Subcutaneous abdominal adipose tissue (tissue), 5 donors: ENCODE data around the gene NEU2.
A peak's percentile ranks its signal among the peaks of the same experiment; 100 is the strongest.

Experiments used
- H3K27ac ChIP-seq: one replicate; pipeline ENCODE4 v1.7.0; 2013; ENCODE audit warnings: low read depth, mild to moderate bottlenecking, inconsistent platforms, low read length, moderate library complexity
- H3K27me3 ChIP-seq, 5 donors: one replicate each; pipeline ENCODE4 v1.7.0; 2013; ENCODE audit warnings: low read length in 5 of 5, inconsistent platforms in 1 of 5; ENCODE audit not compliant: control insufficient read depth in 5 of 5, insufficient read depth in 4 of 5
- H3K36me3 ChIP-seq, 5 donors: one replicate each; pipeline ENCODE4 v1.7.0; 2013; ENCODE audit warnings: low read length in 5 of 5; ENCODE audit not compliant: control insufficient read depth in 5 of 5, insufficient read depth in 5 of 5
- H3K4me1 ChIP-seq, 5 donors: one replicate each; pipeline ENCODE4 v1.7.0; 2013; ENCODE audit warnings: low read length in 5 of 5, mild to moderate bottlenecking in 3 of 5, moderate library complexity in 1 of 5; ENCODE audit not compliant: control insufficient read depth in 5 of 5, insufficient read depth in 5 of 5
- H3K4me3 ChIP-seq, 5 donors: one replicate each; pipeline ENCODE4 v1.7.0; 2013; ENCODE audit warnings: low read length in 5 of 5, low read depth in 1 of 5
- H3K9ac ChIP-seq, 5 donors: one replicate each; pipeline ENCODE4 v1.7.0; 2013; ENCODE audit warnings: low read length in 5 of 5, mild to moderate bottlenecking in 4 of 5, moderate library complexity in 3 of 5
- H3K9me3 ChIP-seq, 5 donors: one replicate each; pipeline ENCODE4 v1.7.0; 2013; ENCODE audit warnings: low read length in 5 of 5; ENCODE audit not compliant: control insufficient read depth in 5 of 5
- donor health status: healthy.
- donor health status: healthy.
- donor health status: healthy.
- donor health status: healthy.
- donor health status: healthy.

NEU2 gene

GRCh38 chr2:233075141-233075965 lies 42.9 kb downstream of the NEU2 start:
- H3K9ac ChIP-seq, result no peak overlapping the region
- peaks cover 0 to 9% (median 0%) of the 10 kb centered on the region in 5 donors for H3K9me3 ChIP-seq
- H3K36me3 ChIP-seq, result peaks cover 0 to 7% (median 3%) of the 10 kb centered on the region in 5 donors
- H3K27me3 ChIP-seq, result no peaks in the 10 kb centered on the region
- peaks cover 0 to 45% (median 17%) of the 10 kb centered on the region in 5 donors for H3K4me1 ChIP-seq
- H3K27ac ChIP-seq, result no peak overlapping the region
- no peak overlapping the region for H3K4me3 ChIP-seq

- Histone ChIP-seq H3K9ac (no peak overlapping the region), H3K27me3 (no peaks in the 10 kb centered on the region), H3K27ac (no peak overlapping the region), H3K36me3 (peaks cover 0 to 12% (median 5%) of the 10 kb centered on the region in 5 donors), H3K4me1 (peaks cover 0 to 51% (median 17%) of the 10 kb centered on the region in 5 donors), H3K4me3 (peak overlapping the region in 1 of 5 donors; percentile 4), H3K9me3 (peaks cover 0 to 9% (median 0%) of the 10 kb centered on the region in 5 donors)
These were observed 43.5 kb downstream of the NEU2 start for GRCh38 chr2:233075966-233076339.

GRCh38 chr2:233076749-233077148 lies 44.3 kb downstream of the NEU2 start:
- H3K36me3 ChIP-seq, result peaks cover 0 to 14% (median 8%) of the 10 kb centered on the region in 5 donors
- H3K4me1 ChIP-seq, result peaks cover 0 to 59% (median 22%) of the 10 kb centered on the region in 5 donors
- H3K9ac ChIP-seq, result no peak overlapping the region
- no peaks in the 10 kb centered on the region for H3K27me3 ChIP-seq
- peaks cover 0 to 8% (median 0%) of the 10 kb centered on the region in 5 donors for H3K9me3 ChIP-seq
- H3K4me3 ChIP-seq, result no peak overlapping the region
- no peak overlapping the region for H3K27ac ChIP-seq

GRCh38 chr2:233079473-233079877 lies 47.0 kb downstream of the NEU2 start:
- no peaks in the 10 kb centered on the region for H3K27me3 ChIP-seq
- H3K36me3 ChIP-seq, result peaks cover 0 to 12% (median 8%) of the 10 kb centered on the region in 5 donors
- H3K9ac ChIP-seq, result no peak overlapping the region
- H3K27ac ChIP-seq, result no peak overlapping the region
- H3K4me3 ChIP-seq, result no peak overlapping the region
- peaks cover 5 to 79% (median 40%) of the 10 kb centered on the region in 5 donors for H3K4me1 ChIP-seq
- no peaks in the 10 kb centered on the region for H3K9me3 ChIP-seq

- peaks cover 0 to 12% (median 8%) of the 10 kb centered on the region in 5 donors for H3K36me3 ChIP-seq
- H3K9me3 ChIP-seq, result no peaks in the 10 kb centered on the region
- no peak overlapping the region for H3K4me3 ChIP-seq
- peaks cover 9 to 80% (median 43%) of the 10 kb centered on the region in 5 donors for H3K4me1 ChIP-seq
- no peak overlapping the region for H3K9ac ChIP-seq
- no peaks in the 10 kb centered on the region for H3K27me3 ChIP-seq
- no peak overlapping the region for H3K27ac ChIP-seq
These were observed 47.7 kb downstream of the NEU2 start for GRCh38 chr2:233079953-233080835.

- H3K4me1 ChIP-seq, result peaks cover 9 to 80% (median 44%) of the 10 kb centered on the region in 5 donors
- H3K27ac ChIP-seq, result no peak overlapping the region
- H3K4me3 ChIP-seq, result no peak overlapping the region
- no peaks in the 10 kb centered on the region for H3K27me3 ChIP-seq
- no peak overlapping the region for H3K9ac ChIP-seq
- peaks cover 0 to 12% (median 8%) of the 10 kb centered on the region in 5 donors for H3K36me3 ChIP-seq
- H3K9me3 ChIP-seq, result no peaks in the 10 kb centered on the region
These were observed 48.4 kb downstream of the NEU2 start for GRCh38 chr2:233080836-233081229.

GRCh38 chr2:233081232-233081730 lies 48.8 kb downstream of the NEU2 start:
- no peaks in the 10 kb centered on the region for H3K27me3 ChIP-seq
- H3K27ac ChIP-seq, result no peak overlapping the region
- peaks cover 9 to 78% (median 41%) of the 10 kb centered on the region in 5 donors for H3K4me1 ChIP-seq
- no peak overlapping the region for H3K4me3 ChIP-seq
- peaks cover 0 to 12% (median 8%) of the 10 kb centered on the region in 5 donors for H3K36me3 ChIP-seq
- no peaks in the 10 kb centered on the region for H3K9me3 ChIP-seq
- no peak overlapping the region for H3K9ac ChIP-seq

- Histone ChIP-seq H3K36me3 (peaks cover 0 to 12% (median 8%) of the 10 kb centered on the region in 5 donors), H3K27ac (no peak overlapping the region), H3K27me3 (no peaks in the 10 kb centered on the region), H3K9me3 (no peaks in the 10 kb centered on the region), H3K4me3 (no peak overlapping the region), H3K4me1 (peaks cover 7 to 79% (median 45%) of the 10 kb centered on the region in 5 donors), H3K9ac (no peak overlapping the region)
These were observed 49.3 kb downstream of the NEU2 start for GRCh38 chr2:233081731-233082221.

GRCh38 chr2:233082222-233082930 lies 49.9 kb downstream of the NEU2 start:
- H3K36me3 ChIP-seq, result peaks cover 0 to 12% (median 8%) of the 10 kb centered on the region in 5 donors
- no peak overlapping the region for H3K4me3 ChIP-seq
- peaks cover 6 to 80% (median 45%) of the 10 kb centered on the region in 5 donors for H3K4me1 ChIP-seq
- peak overlapping the region; percentile 77 for H3K27ac ChIP-seq
- H3K27me3 ChIP-seq, result no peaks in the 10 kb centered on the region
- H3K9ac ChIP-seq, result peak overlapping the region in 1 of 5 donors; percentile 39
- H3K9me3 ChIP-seq, result no peaks in the 10 kb centered on the region
